GM19025 (cell line): Measurements from ENCODE around the gene NAV3.

Experiments used
- ATAC-seq: cut with Tn5 transposase; IDR thresholded peaks from one replicate; pipeline ENCODE4 v1.9.1; 2021; ENCODE audit warnings: mild to moderate bottlenecking, low read depth, moderate library complexity; ENCODE audit not compliant: unreplicated experiment

The NAV3 gene

GRCh38 chr12:77974645-77975044 is 144.0 kb downstream of the NAV3 start:
- no peak for ATAC-seq

GRCh38 chr12:77979597-77980250 is 149.0 kb downstream of the NAV3 start:
- ATAC-seq = no peak

- no peak for ATAC-seq
Observed at GRCh38 chr12:77980782-77981181, 150.1 kb downstream of the NAV3 start.

- no peak for ATAC-seq
Observed at GRCh38 chr12:77983859-77984258, 153.2 kb downstream of the NAV3 start.

- no peak for ATAC-seq
Observed at GRCh38 chr12:77992760-77993159, 162.1 kb downstream of the NAV3 start.

GRCh38 chr12:77993658-77994057 is 163.0 kb downstream of the NAV3 start:
- ATAC-seq = no peak

GRCh38 chr12:77995436-77996167 is 164.9 kb downstream of the NAV3 start:
- peak; percentile 76 for ATAC-seq

- no peak for ATAC-seq
Observed at GRCh38 chr12:77996670-77997069, 166.0 kb downstream of the NAV3 start.

- no peak for ATAC-seq
Observed at GRCh38 chr12:77998236-77998786, 167.6 kb downstream of the NAV3 start.

GRCh38 chr12:77999074-77999715 is 168.5 kb downstream of the NAV3 start:
- ATAC-seq = peak; percentile 47

- no peak for ATAC-seq
Observed at GRCh38 chr12:78002878-78003277, 172.2 kb downstream of the NAV3 start.

GRCh38 chr12:78004249-78005093 is 173.8 kb downstream of the NAV3 start:
- no peak for ATAC-seq

- ATAC-seq = no peak
Observed at GRCh38 chr12:78005094-78005492, 174.4 kb downstream of the NAV3 start.

- no peak for ATAC-seq
Observed at GRCh38 chr12:78007173-78007572, 176.5 kb downstream of the NAV3 start.

- ATAC-seq = no peak
Observed at GRCh38 chr12:78009031-78009430, 178.3 kb downstream of the NAV3 start.

- no peak for ATAC-seq
Observed at GRCh38 chr12:78018171-78018910, 187.6 kb downstream of the NAV3 start.

- no peak for ATAC-seq
Observed at GRCh38 chr12:78018939-78019338, 188.2 kb downstream of the NAV3 start.

- ATAC-seq = no peak
Observed at GRCh38 chr12:78028426-78028825, 197.7 kb downstream of the NAV3 start.

GRCh38 chr12:78034025-78034424 is 203.3 kb downstream of the NAV3 start:
- no peak for ATAC-seq
